CD4-positive, alpha-beta T cell (primary cell): ENCODE data around the gene DUSP22. TPM values are rescaled to one million over a fixed set of nuclear protein-coding genes. Genes with fewer than 3 reads are reported as not detected.

Experiments
- ATAC-seq: fragments of 200-7000 bp; cut with Tn5 transposase; one replicate; pipeline ENCODE4 v1.10.0; 2022; ENCODE audit warnings: mild to moderate bottlenecking; ENCODE audit not compliant: poor library complexity
- CTCF ChIA-PET: fragments of 350-600 bp; sonication (Branson Sonifier 250); formaldehyde crosslinking; loops from one replicate; lab custom pipeline; 2021; ENCODE audit warnings: antibody characterized with exemption, inconsistent platforms; lab: Charles Lee
- POLR2A ChIA-PET: fragments of 350-600 bp; sonication (Branson Sonifier 250); formaldehyde crosslinking; loops from one replicate; lab custom pipeline; 2021; ENCODE audit warnings: antibody characterized with exemption, inconsistent platforms; lab: Charles Lee
- DNase-seq, 14 experiments: peaks; one replicate each; pipeline ENCODE4 v3.0.0-alpha.2; 2013 to 2020; ENCODE audit warnings: mixed read lengths in 2 of 14
- H3K27ac ChIP-seq, 2 donors: one replicate each; pipeline versions ENCODE4 v1.5.1 to v1.7.0; 2013; ENCODE audit warnings: low read length in 2 of 2, low read depth in 1 of 2, mild to moderate bottlenecking in 1 of 2
- H3K27me3 ChIP-seq, 2 experiments: 1 replicate in 1 of 2; 2 replicates in 1 of 2; pipeline versions ENCODE4 v1.6.1 to v1.7.0; 2013; ENCODE audit warnings: low read length in 2 of 2, control low read depth in 1 of 2, mild to moderate bottlenecking in 1 of 2, moderate library complexity in 1 of 2; ENCODE audit not compliant: insufficient read depth in 2 of 2, control insufficient read depth in 1 of 2
- H3K36me3 ChIP-seq: one replicate; pipeline ENCODE4 v1.6.1; 2013; ENCODE audit warnings: low read length, control low read depth; ENCODE audit not compliant: insufficient read depth
- H3K4me1 ChIP-seq: one replicate; pipeline ENCODE4 v1.6.1; 2013; ENCODE audit warnings: low read length, control low read depth; ENCODE audit not compliant: insufficient read depth
- H3K4me3 ChIP-seq: one replicate; pipeline ENCODE4 v1.5.1; 2013; ENCODE audit warnings: mild to moderate bottlenecking, low read length, moderate library complexity
- H3K9me3 ChIP-seq, 2 experiments: 1 replicate in 1 of 2; 2 replicates in 1 of 2; pipeline versions ENCODE4 v1.6.1 to v1.7.0; 2013; ENCODE audit warnings: low read length in 2 of 2, mild to moderate bottlenecking in 2 of 2, control low read depth in 1 of 2, moderate library complexity in 1 of 2; ENCODE audit not compliant: control insufficient read depth in 1 of 2, insufficient read depth in 1 of 2
- H3K27ac Mint-ChIP-seq: one replicate; pipeline ENCODE4 v1.8.0; 2020; ENCODE audit warnings: mixed read lengths
- H3K27me3 Mint-ChIP-seq: one replicate; pipeline ENCODE4 v1.8.0; 2021; ENCODE audit warnings: mixed read lengths
- H3K36me3 Mint-ChIP-seq: one replicate; pipeline ENCODE4 v1.8.0; 2021; ENCODE audit warnings: low read depth, mixed read lengths
- H3K4me1 Mint-ChIP-seq: one replicate; pipeline ENCODE4 v1.8.0; 2021; ENCODE audit warnings: low read depth, mixed read lengths
- H3K4me3 Mint-ChIP-seq: one replicate; pipeline ENCODE4 v1.8.0; 2020; ENCODE audit warnings: mild to moderate bottlenecking, mixed read lengths
- H3K9me3 Mint-ChIP-seq: one replicate; pipeline ENCODE4 v1.8.0; 2020; ENCODE audit warnings: mixed read lengths
- CTCF ChIP-seq: fragments of 200-600 bp; IDR thresholded peaks from one replicate; pipeline ENCODE4 v1.8.0; 2022; ENCODE audit warnings: antibody characterized with exemption, mild to moderate bottlenecking
- intact Hi-C, 2 experiments: fragments of 100-400 bp; cut with DNase I in 1 of 2; cut with micrococcal nuclease in 1 of 2; formaldehyde crosslinking; loops; one replicate each; pipeline versions ENCODE4 v1.15.1 to v1.9.0; 2023 to 2025; cut with DNase I, micrococcal nuclease
- total RNA-seq, 174 experiments: library from RNA in 2 of 174; stranded (reverse) in 2 of 174; gene quantifications; one replicate each; pipeline ENCODE4 v1.2.3 and lab custom pipeline; 2021 to 2026

Gene DUSP22
- total RNA-seq, 2 experiments from 2014 or later, result 25.4 to 26.3 TPM

- ATAC-seq (no peak), DNase-seq (no peak)
- ChIA-PET POLR2A (interaction anchor here (1.1 kb wide), 1 partner anchor 30 kb away, joined by 3 read pairs; the partner anchor contains the start of gene DUSP22), CTCF (no interaction called here)
- Mint-ChIP-seq H3K27ac (no peak overlapping the region), H3K36me3 (peaks cover 4% of the 10 kb centered on the region), H3K4me1 (no peaks in the 10 kb centered on the region), H3K27me3 (no peaks in the 10 kb centered on the region), H3K4me3 (no peak overlapping the region), H3K9me3 (no peaks in the 10 kb centered on the region)
- Histone ChIP-seq H3K9me3 (peaks cover 0 to 24% of the 10 kb centered on the region in 2 experiments), H3K4me3 (no peak overlapping the region), H3K4me1 (peaks cover 5% of the 10 kb centered on the region), H3K27ac (no peak overlapping the region), H3K27me3 (no peaks in the 10 kb centered on the region), H3K36me3 (no peaks in the 10 kb centered on the region)
- TF ChIP-seq CTCF, result peak; percentile 15
- intact Hi-C loops, result no loop called here
Observed at GRCh38 chr6:322259-322930, 30.1 kb downstream of the DUSP22 start.

GRCh38 chr6:322940-323729, 30.8 kb downstream of the DUSP22 start:
- no peak overlapping the region for H3K4me3 ChIP-seq
- Mint-ChIP-seq H3K27me3 (no peaks in the 10 kb centered on the region), H3K36me3 (peaks cover 4% of the 10 kb centered on the region), H3K27ac (no peak overlapping the region), H3K4me3 (no peak overlapping the region), H3K4me1 (no peaks in the 10 kb centered on the region), H3K9me3 (no peaks in the 10 kb centered on the region)
- CTCF ChIA-PET, result no interaction called here
- H3K27me3 ChIP-seq, result no peaks in the 10 kb centered on the region
- H3K27ac ChIP-seq, result no peak overlapping the region
- POLR2A ChIA-PET, result no interaction called here
- intact Hi-C loops, result no loop called here
- DNase-seq (no peak), ATAC-seq (no peak)
- no peak for TF ChIP-seq CTCF
- no peaks in the 10 kb centered on the region for H3K36me3 ChIP-seq
- peaks cover 10% of the 10 kb centered on the region for H3K4me1 ChIP-seq
- H3K9me3 ChIP-seq, result peaks cover 0 to 23% of the 10 kb centered on the region in 2 experiments

- intact Hi-C loops, result no loop called here
- DNase-seq (no peak), ATAC-seq (no peak)
- Mint-ChIP-seq H3K27me3 (no peaks in the 10 kb centered on the region), H3K4me3 (no peak overlapping the region), H3K36me3 (peaks cover 4% of the 10 kb centered on the region), H3K27ac (no peak overlapping the region), H3K4me1 (no peaks in the 10 kb centered on the region), H3K9me3 (no peaks in the 10 kb centered on the region)
- Histone ChIP-seq H3K27ac (no peak overlapping the region), H3K4me3 (no peak overlapping the region), H3K4me1 (peaks cover 7% of the 10 kb centered on the region), H3K36me3 (no peaks in the 10 kb centered on the region), H3K9me3 (peaks cover 0 to 23% of the 10 kb centered on the region in 2 experiments), H3K27me3 (no peaks in the 10 kb centered on the region)
- POLR2A ChIA-PET, result no interaction called here
- CTCF ChIA-PET, result no interaction called here
- TF ChIP-seq CTCF, result no peak
Observed at GRCh38 chr6:323730-324088, 31.4 kb downstream of the DUSP22 start.
